GM12874 (cell line): ENCODE results near the gene ITPRID1.

Source experiments
- CTCF ChIP-seq: IDR thresholded peaks from 2 replicates; pipeline ENCODE4 v1.5.1; 2011; ENCODE audit warnings: low read depth, mild to moderate bottlenecking, control low read depth, low read length, moderate library complexity; ENCODE audit not compliant: insufficient read depth

The ITPRID1 gene

GRCh38 chr7:31595390-31595789 lies 81.5 kb downstream of the ITPRID1 start:
- TF ChIP-seq CTCF = no peak

- no peak for TF ChIP-seq CTCF
These were observed 88.2 kb downstream of the ITPRID1 start for GRCh38 chr7:31602041-31602625.

- TF ChIP-seq CTCF = no peak
These were observed 89.2 kb downstream of the ITPRID1 start for GRCh38 chr7:31603046-31603445.

GRCh38 chr7:31613604-31614003 lies 99.7 kb downstream of the ITPRID1 start:
- TF ChIP-seq CTCF = no peak

GRCh38 chr7:31633467-31633866 lies 119.6 kb downstream of the ITPRID1 start:
- TF ChIP-seq CTCF = no peak

GRCh38 chr7:31633894-31634494 lies 120.1 kb downstream of the ITPRID1 start:
- TF ChIP-seq CTCF = peak; percentile 41; the same call in 1 of the 2 replicates

GRCh38 chr7:31640381-31640780 lies 126.5 kb downstream of the ITPRID1 start:
- no peak for TF ChIP-seq CTCF
